Neutrophil (primary cell): ENCODE results near the gene ASIC4.

ENCODE experiments used
- H3K27ac ChIP-seq: fragments of 200-600 bp; sonication (generic); 2 replicates; pipeline ENCODE4 v1.5.1; 2016; ENCODE audit warnings: mild to moderate bottlenecking, moderate library complexity
- H3K27me3 ChIP-seq: fragments of 200-600 bp; sonication (generic); 2 replicates; pipeline ENCODE4 v1.6.0; 2016; ENCODE audit warnings: mild to moderate bottlenecking
- H3K36me3 ChIP-seq: fragments of 200-600 bp; sonication (generic); 2 replicates; pipeline ENCODE4 v1.5.1; 2017
- H3K4me1 ChIP-seq, 2 experiments: fragments of 200-600 bp in 1 of 2; sonication (generic) in 1 of 2; 1 replicate in 1 of 2; 2 replicates in 1 of 2; pipeline versions ENCODE4 v1.5.1 to v1.6.1; 2013 to 2016; ENCODE audit warnings: low read depth in 1 of 2, low read length in 1 of 2, mild to moderate bottlenecking in 1 of 2, moderate library complexity in 1 of 2; ENCODE audit not compliant: control insufficient read depth in 1 of 2, insufficient read depth in 1 of 2
- H3K4me3 ChIP-seq, 2 experiments: fragments of 200-600 bp in 1 of 2; sonication (generic) in 1 of 2; 1 replicate in 1 of 2; 2 replicates in 1 of 2; pipeline ENCODE4 v1.5.1; 2013 to 2016; ENCODE audit warnings: low read depth in 1 of 2, low read length in 1 of 2, mild to moderate bottlenecking in 1 of 2, moderate library complexity in 1 of 2
- H3K9me3 ChIP-seq: fragments of 200-600 bp; sonication (generic); 2 replicates; pipeline ENCODE4 v1.5.1; 2016
- CTCF ChIP-seq: fragments of 200-600 bp; sonication (generic); IDR thresholded peaks from 2 replicates; pipeline ENCODE4 v1.5.1; 2016; ENCODE audit warnings: antibody characterized with exemption

ASIC4 gene

GRCh38 chr2:219532378-219532649, 18.0 kb downstream of the ASIC4 start:
- Histone ChIP-seq H3K27me3 (peaks cover 85% of the 10 kb centered on the region), H3K9me3 (no peaks in the 10 kb centered on the region), H3K27ac (no peak overlapping the region), H3K36me3 (no peaks in the 10 kb centered on the region), H3K4me3 (no peak overlapping the region), H3K4me1 (no peaks in the 10 kb centered on the region)
- no peak for TF ChIP-seq CTCF

GRCh38 chr2:219533930-219534661, 19.8 kb downstream of the ASIC4 start:
- Histone ChIP-seq H3K9me3 (no peaks in the 10 kb centered on the region), H3K27me3 (peaks cover 75% of the 10 kb centered on the region), H3K27ac (no peak overlapping the region), H3K4me3 (no peak overlapping the region), H3K4me1 (no peaks in the 10 kb centered on the region), H3K36me3 (no peaks in the 10 kb centered on the region)
- no peak for TF ChIP-seq CTCF

GRCh38 chr2:219536425-219536824, 22.1 kb downstream of the ASIC4 start:
- TF ChIP-seq CTCF: no peak
- Histone ChIP-seq H3K27me3 (peaks cover 68% of the 10 kb centered on the region), H3K36me3 (no peaks in the 10 kb centered on the region), H3K9me3 (no peaks in the 10 kb centered on the region), H3K27ac (no peak overlapping the region), H3K4me1 (peaks cover 0 to 2% of the 10 kb centered on the region in 2 experiments), H3K4me3 (no peak overlapping the region)

GRCh38 chr2:219536967-219537366, 22.7 kb downstream of the ASIC4 start:
- Histone ChIP-seq H3K4me1 (peaks cover 0 to 7% of the 10 kb centered on the region in 2 experiments), H3K27ac (no peak overlapping the region), H3K36me3 (no peaks in the 10 kb centered on the region), H3K9me3 (no peaks in the 10 kb centered on the region), H3K4me3 (no peak overlapping the region), H3K27me3 (peaks cover 68% of the 10 kb centered on the region)
- no peak for TF ChIP-seq CTCF

GRCh38 chr2:219537657-219538488, 23.6 kb downstream of the ASIC4 start:
- no peak for TF ChIP-seq CTCF
- Histone ChIP-seq H3K9me3 (no peaks in the 10 kb centered on the region), H3K4me1 (peaks cover 4 to 9% of the 10 kb centered on the region in 2 experiments), H3K4me3 (no peak overlapping the region), H3K27ac (no peak overlapping the region), H3K27me3 (peaks cover 68% of the 10 kb centered on the region), H3K36me3 (no peaks in the 10 kb centered on the region)
